HEK293T (cell line): ENCODE data around the gene NDC1.

ENCODE experiments used
- CTCF ChIA-PET: fragments of 350-600 bp; formaldehyde crosslinking; extraction: SDS; loops from one replicate; lab custom pipeline; 2021; ENCODE audit warnings: antibody characterized with exemption, inconsistent platforms; lab: Yijun Ruan, JAX
- POLR2A ChIA-PET: fragments of 350-600 bp; formaldehyde crosslinking; extraction: SDS; loops from one replicate; lab custom pipeline; 2020; ENCODE audit warnings: antibody characterized with exemption, inconsistent platforms; lab: Yijun Ruan, JAX
- DNase-seq: peaks from one replicate; pipeline ENCODE4 v3.0.0; 2012; ENCODE audit warnings: mixed read lengths; ENCODE audit errors: extremely low spot score
- ARNT ChIP-seq: fragments of 450-650 bp; IDR thresholded peaks from 2 replicates; pipeline ENCODE4 v1.6.1; 2017; ENCODE audit warnings: mild to moderate bottlenecking
- BHLHE40 ChIP-seq: fragments of 450-650 bp; IDR thresholded peaks from 2 replicates; pipeline ENCODE4 v1.6.1; 2016; ENCODE audit warnings: mild to moderate bottlenecking, moderate library complexity, borderline replicate concordance
- CTBP1 ChIP-seq: fragments of 450-650 bp; IDR thresholded peaks from 2 replicates; pipeline ENCODE4 v1.6.1; 2016; ENCODE audit warnings: borderline replicate concordance
- ELF4 ChIP-seq: fragments of 450-650 bp; IDR thresholded peaks from 2 replicates; pipeline ENCODE4 v1.6.1; 2017; ENCODE audit warnings: antibody characterized with exemption
- FOXA1 ChIP-seq: fragments of 450-650 bp; IDR thresholded peaks from 2 replicates; pipeline ENCODE4 v1.6.1; 2016; ENCODE audit warnings: mild to moderate bottlenecking
- FOXK2 ChIP-seq: fragments of 450-650 bp; IDR thresholded peaks from 2 replicates; pipeline ENCODE4 v1.6.1; 2016; ENCODE audit warnings: mild to moderate bottlenecking
- FOXM1 ChIP-seq: fragments of 450-650 bp; IDR thresholded peaks from 2 replicates; pipeline ENCODE4 v1.6.1; 2017; ENCODE audit warnings: mild to moderate bottlenecking, borderline replicate concordance
- HDGF ChIP-seq: fragments of 450-650 bp; IDR thresholded peaks from 2 replicates; pipeline ENCODE4 v1.6.1; 2017; ENCODE audit warnings: antibody characterized with exemption, borderline replicate concordance
- L3MBTL2 ChIP-seq: fragments of 450-650 bp; conservative IDR thresholded peaks from 2 replicates; pipeline ENCODE4 v1.6.1; 2016; ENCODE audit warnings: mild to moderate bottlenecking
- LEF1 ChIP-seq: fragments of 450-650 bp; IDR thresholded peaks from 2 replicates; pipeline ENCODE4 v1.6.1; 2017; ENCODE audit warnings: mild to moderate bottlenecking, borderline replicate concordance
- NFRKB ChIP-seq: fragments of 450-650 bp; IDR thresholded peaks from 2 replicates; pipeline ENCODE4 v1.6.1; 2016; ENCODE audit warnings: mild to moderate bottlenecking, moderate library complexity
- SP1 ChIP-seq: fragments of 450-650 bp; IDR thresholded peaks from 2 replicates; pipeline ENCODE4 v1.6.1; 2017
- SUZ12 ChIP-seq: fragments of 450-650 bp; IDR thresholded peaks from 2 replicates; pipeline ENCODE4 v1.6.1; 2016; ENCODE audit warnings: mild to moderate bottlenecking
- TARDBP ChIP-seq: fragments of 450-650 bp; IDR thresholded peaks from 2 replicates; pipeline ENCODE4 v1.6.1; 2016
- ZNF384 ChIP-seq: fragments of 450-650 bp; IDR thresholded peaks from 2 replicates; pipeline ENCODE4 v1.6.1; 2016
- TF ChIP-seq, protein P1 (sequence below): fragments of 450-650 bp; IDR thresholded peaks from 2 replicates; pipeline ENCODE4 v1.6.1; 2016

NDC1 gene

DNA sequence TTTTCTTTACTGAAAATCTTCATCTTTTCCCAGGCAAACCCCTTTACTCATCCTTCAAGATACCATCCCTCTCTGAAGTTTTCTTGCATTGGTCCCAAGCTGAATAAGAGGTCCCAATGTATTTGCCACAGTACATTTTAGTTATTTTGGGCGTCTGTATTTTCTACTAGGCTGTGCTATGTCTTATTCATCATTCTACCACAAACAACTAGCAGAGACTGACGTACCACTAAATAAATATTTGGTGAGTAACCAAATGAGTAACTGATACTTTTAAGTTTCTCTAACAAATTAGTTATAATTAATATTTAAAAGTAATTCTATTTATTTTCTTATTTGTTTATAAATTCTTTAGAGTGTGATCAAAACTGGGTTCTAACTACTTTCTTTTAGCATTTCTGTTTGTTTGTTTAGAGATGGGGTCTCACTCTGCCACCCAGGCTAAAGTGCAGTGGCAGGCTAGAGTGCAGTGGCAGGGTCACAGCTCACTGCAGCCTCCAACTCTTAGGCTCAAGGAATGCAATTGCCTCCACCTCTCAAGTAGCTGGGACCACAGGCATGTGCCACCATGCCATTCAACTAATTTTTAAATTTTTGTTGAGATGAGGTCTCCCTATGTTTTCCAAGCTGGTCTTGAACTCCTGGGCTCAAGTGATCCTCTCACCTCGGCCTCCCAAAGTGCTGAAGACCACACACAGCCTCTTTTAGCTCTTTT lies 33.1 kb downstream of the NDC1 start:
- TF ChIP-seq NFRKB (no peak), LEF1 (no peak), ARNT (no peak), CTBP1 (no peak), FOXA1 (no peak), L3MBTL2 (no peak), ELF4 (no peak), ZNF384 (no peak), SP1 (no peak), SUZ12 (no peak), FOXK2 (no peak), TARDBP (no peak), BHLHE40 (no peak), HDGF (no peak), FOXM1 (no peak)
- TF ChIP-seq, protein P1, sequence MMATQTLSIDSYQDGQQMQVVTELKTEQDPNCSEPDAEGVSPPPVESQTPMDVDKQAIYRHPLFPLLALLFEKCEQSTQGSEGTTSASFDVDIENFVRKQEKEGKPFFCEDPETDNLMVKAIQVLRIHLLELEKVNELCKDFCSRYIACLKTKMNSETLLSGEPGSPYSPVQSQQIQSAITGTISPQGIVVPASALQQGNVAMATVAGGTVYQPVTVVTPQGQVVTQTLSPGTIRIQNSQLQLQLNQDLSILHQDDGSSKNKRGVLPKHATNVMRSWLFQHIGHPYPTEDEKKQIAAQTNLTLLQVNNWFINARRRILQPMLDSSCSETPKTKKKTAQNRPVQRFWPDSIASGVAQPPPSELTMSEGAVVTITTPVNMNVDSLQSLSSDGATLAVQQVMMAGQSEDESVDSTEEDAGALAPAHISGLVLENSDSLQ, result no peak
- DNase-seq, result no peak
- ChIA-PET POLR2A (no interaction called here), CTCF (no interaction called here)

DNA sequence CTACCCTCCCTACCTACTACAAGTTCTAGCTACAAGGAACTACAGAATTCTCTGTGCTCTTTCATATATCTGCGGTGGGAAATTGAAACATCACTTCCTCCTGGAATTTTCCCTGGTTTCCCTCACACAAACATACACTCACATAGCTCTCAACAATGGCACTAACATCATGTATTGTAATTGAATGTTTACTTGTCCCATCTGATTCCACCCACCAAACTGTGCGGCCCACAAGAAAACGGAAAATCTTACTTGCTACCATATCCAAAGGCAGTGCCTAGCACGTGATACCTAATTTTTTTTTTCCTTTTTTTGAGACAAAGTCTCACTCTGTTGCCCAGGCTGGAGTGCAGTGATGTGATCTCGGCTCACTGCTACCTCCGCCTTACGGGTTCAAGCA lies 33.9 kb downstream of the NDC1 start:
- POLR2A ChIA-PET, result no interaction called here
- no peak for TF ChIP-seq SP1
- TF ChIP-seq ELF4, result no peak
- no peak for TF ChIP-seq FOXM1
- TF ChIP-seq CTBP1, result no peak
- no peak for TF ChIP-seq FOXK2
- TF ChIP-seq L3MBTL2, result no peak
- TF ChIP-seq ZNF384, result no peak
- no peak for TF ChIP-seq LEF1
- no peak for TF ChIP-seq ARNT
- TF ChIP-seq BHLHE40, result no peak
- no peak for TF ChIP-seq FOXA1
- CTCF ChIA-PET, result no interaction called here
- no peak for DNase-seq

DNA sequence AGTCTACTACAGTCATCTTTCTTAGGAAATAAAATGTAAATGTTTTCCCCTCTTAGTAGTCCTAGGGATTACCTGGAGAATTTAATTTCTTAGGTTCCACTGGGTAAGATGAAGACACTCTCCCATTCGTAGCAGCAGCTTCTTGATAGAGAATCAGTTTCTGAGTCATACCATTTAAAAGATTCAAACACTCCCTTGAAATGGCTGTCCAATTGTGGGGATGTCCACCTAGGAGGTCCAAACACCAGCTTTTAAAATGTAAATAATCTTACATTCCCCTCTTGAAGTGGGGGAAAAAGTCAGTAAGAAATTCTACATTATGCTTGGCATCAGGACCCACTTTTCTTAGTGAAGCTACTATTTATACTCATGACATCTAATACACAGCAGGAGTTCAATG lies 37.5 kb downstream of the NDC1 start:
- TF ChIP-seq ZNF384 (no peak), CTBP1 (no peak), SP1 (no peak), ARNT (no peak), TARDBP (no peak)
- POLR2A ChIA-PET, result no interaction called here
- CTCF ChIA-PET, result interaction anchor here (1.6 kb wide), 1 partner anchor 85 kb away, joined by 3 read pairs; no protein-coding TSS in a partner anchor
- no peak for DNase-seq

DNA sequence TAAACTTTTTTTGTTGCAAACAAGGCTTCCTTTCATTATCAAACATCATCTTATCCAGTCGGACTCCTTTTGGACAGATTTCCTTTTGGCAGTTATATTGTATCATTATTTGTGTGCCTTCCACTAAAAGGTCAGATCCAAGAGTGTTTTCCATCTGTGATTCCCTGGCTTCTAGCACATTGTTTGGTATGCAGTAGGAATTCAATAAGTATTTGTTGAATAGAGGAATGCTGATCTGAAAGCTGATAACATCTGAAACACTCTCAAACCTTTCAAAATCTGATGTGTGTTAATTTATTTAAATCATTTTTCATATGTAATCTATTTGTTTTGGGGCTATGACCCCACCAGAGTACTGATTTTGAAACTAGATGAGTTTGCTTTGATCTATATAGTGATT lies 39.0 kb downstream of the NDC1 start:
- no peak for DNase-seq
- POLR2A ChIA-PET, result no interaction called here
- CTCF ChIA-PET, result interaction anchor here (1.6 kb wide), 1 partner anchor 83 kb away, joined by 3 read pairs; no protein-coding TSS in a partner anchor
- TF ChIP-seq HDGF (no peak), ELF4 (no peak), SUZ12 (no peak), LEF1 (no peak), L3MBTL2 (no peak), ARNT (no peak), FOXA1 (no peak), FOXK2 (no peak), ZNF384 (no peak), BHLHE40 (no peak), FOXM1 (no peak)
- TF ChIP-seq, protein P1, result no peak

DNA sequence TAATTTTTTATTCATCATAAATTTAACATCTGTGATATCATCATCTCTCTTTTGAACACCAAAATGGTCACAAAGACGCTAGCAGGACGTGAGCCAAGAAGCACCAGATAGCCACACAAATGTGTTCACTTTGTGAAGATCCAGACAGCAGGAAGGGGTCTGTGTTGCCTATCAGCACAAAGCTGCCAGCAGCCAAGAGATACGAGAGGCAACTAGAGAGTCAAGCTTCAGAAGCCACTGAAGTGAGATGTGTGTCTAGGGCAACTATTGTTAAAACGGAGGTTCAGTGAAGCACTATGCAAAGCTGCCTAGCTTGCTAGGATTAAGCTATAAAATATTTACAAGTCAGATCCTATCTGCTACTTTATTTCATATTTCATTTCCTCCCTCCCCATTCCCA lies 45.3 kb downstream of the NDC1 start:
- POLR2A ChIA-PET, result no interaction called here
- CTCF ChIA-PET, result no interaction called here
- TF ChIP-seq NFRKB (no peak), L3MBTL2 (no peak), BHLHE40 (no peak), CTBP1 (no peak), ARNT (no peak), ZNF384 (no peak), FOXA1 (no peak), HDGF (no peak), FOXM1 (no peak), SUZ12 (no peak)
- TF ChIP-seq, protein P1, result no peak
- no peak for DNase-seq

DNA sequence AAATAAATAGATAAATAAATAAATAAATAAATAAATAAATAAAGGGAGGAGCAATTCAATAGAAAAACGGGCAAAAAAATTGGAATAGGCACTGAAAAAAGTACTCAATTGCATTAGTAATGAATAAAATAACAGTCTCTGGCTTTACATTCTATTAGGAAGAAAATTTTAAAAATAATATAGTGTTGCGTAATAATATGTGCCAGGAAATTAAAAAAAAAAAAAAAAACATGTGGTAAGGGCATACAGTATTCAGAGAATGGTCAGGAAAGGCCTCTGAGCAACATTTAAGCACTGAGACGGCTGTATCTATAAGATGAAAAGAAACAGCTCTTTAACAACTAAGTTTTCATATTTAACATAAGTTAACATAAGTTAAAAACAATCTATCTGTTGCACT lies 50.4 kb downstream of the NDC1 start:
- POLR2A ChIA-PET, result no interaction called here
- CTCF ChIA-PET, result interaction anchor here (0.6 to 0.7 kb wide), 2 partner anchors 34 to 294 kb away, joined by 3 read pairs; no protein-coding TSS in a partner anchor
- TF ChIP-seq NFRKB, result no peak
- TF ChIP-seq ARNT, result no peak
- no peak for TF ChIP-seq FOXK2
- TF ChIP-seq ZNF384, result no peak
- no peak for TF ChIP-seq L3MBTL2
- TF ChIP-seq, protein P1, result no peak
- DNase-seq, result no peak
